GM18951 (cell line): ENCODE measurements around the gene SUN2.

ENCODE experiments used
- POLR2A ChIP-seq: IDR thresholded peaks from 4 replicates; pipeline ENCODE4 v1.6.1; 2011; ENCODE audit warnings: mild to moderate bottlenecking; ENCODE audit not compliant: insufficient read length, insufficient read depth; ENCODE audit errors: extremely low read depth
- in situ Hi-C: fragments of 300-500 bp; cut with MboI; formaldehyde crosslinking; loops from one replicate; pipeline ENCODE4 v1.12.0; 2022; ENCODE audit warnings: low sequenced_read_pairs, mixed read lengths, inconsistent platforms; ENCODE audit not compliant: unreplicated experiment

SUN2 gene

GRCh38 chr22:38754751-38755154, 1.0 kb downstream of the SUN2 start:
- in situ Hi-C loops, result no loop called here

DNA sequence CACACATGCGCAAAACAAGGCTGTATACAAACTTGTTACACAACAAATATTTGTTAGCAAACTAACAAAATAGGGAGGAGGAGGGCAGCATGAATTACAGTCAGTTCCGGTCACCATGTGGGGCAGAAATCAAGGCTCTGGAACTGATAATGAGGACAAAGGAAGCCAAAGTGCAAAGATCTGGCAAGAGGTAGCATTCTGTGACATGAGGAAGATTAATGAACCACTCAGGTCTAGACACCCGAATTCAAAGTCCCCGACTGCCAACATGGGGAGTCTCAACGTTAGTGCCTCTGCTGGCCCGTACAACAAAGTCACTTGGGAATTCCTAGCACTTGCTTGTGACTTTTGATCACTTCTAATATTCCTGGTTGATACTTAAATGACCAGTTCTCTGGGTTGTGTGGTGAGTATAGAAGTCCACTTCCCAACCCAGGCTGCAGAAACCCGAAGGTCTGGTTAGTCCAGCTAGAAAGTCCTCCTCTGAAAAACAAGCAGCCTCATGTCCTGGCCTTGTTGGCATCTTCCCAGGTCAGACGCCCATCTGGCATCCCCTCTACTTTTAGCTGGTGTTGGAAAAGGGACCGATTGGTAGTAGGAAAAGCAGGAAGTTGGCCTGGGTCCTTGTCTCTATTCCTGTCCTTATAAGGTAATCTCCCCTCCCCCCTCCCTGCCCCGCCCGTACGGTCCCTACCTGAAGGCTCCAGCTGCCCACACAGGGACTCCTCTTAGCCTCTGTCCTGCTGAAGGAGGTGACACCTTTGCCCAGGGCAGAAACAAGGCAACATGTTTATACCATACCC, 1.6 kb downstream of the SUN2 start:
- in situ Hi-C loops, result no loop called here
- no peak for TF ChIP-seq POLR2A

More at GRCh38 chr22:38754751-38755154, 1.0 kb downstream of the SUN2 start:
- TF ChIP-seq POLR2A, result no peak

DNA sequence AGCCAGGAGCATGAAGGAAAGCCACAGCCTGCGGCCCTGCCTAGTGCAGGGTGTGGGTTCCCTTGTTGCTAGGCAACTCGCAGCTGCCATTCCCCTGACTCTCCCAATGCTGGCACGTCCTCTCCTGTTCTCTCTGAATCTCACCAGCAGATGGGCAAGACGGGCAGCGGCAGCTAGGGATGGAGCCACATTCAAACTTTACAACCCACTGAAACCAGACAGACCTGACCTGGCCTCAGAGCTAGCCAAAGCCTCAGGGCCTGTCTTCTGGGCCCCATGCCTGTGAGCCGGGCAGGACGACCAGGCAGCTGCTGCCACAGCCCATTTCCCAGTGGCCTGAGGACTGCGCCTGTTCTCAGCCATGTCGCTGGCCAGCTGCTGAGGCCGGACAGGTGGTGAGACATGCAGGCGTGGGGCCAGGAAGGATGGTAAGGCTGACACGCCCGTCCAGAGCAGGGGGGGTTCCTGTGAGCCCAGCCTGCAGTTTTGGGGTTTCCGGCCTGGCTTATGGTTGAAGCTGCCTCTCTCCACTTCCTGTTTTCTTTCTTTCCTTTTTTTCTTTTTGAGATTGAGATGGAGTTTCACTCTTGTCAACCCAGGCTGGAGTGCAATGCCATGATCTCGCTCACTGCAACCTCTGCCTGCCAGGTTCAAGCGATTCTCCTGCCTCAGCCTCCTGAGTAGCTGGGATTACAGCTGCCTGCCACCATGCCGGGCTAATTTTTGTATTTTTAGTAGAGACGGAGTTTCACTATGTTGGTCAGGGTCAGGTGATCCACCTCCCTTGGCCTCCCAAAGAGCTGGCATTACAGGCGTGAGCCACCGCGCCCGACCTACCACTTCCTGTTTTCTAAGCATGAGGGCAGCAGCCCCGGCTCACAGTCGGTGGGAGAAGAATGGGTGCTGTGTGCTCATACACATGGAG, 4.1 kb downstream of the SUN2 start:
- in situ Hi-C loops, result no loop called here
- TF ChIP-seq POLR2A, result no peak

DNA sequence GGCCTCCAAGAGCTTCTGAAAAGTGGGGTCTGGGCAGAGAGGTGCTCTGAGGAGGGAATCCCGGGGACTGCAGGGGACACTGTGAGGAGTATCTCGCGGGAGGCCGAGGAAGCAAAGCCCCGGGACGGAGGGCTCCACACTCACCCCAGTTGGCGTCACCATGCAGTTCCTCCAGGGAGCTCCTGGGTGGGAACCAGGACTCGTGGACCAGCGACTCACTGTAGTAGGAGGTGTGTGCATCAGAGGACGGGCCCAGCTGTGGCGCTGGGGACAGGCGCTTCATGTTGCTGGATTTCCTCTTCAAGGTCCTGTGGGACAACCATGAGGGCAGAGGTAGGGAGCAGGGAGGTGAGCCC, 4.8 kb downstream of the SUN2 start:
- in situ Hi-C loops, result no loop called here
- no peak for TF ChIP-seq POLR2A

GRCh38 chr22:38750638-38751037, 5.2 kb downstream of the SUN2 start:
- in situ Hi-C loops, result no loop called here
- no peak for TF ChIP-seq POLR2A

GRCh38 chr22:38750104-38750503, 5.7 kb downstream of the SUN2 start:
- TF ChIP-seq POLR2A, result no peak

DNA sequence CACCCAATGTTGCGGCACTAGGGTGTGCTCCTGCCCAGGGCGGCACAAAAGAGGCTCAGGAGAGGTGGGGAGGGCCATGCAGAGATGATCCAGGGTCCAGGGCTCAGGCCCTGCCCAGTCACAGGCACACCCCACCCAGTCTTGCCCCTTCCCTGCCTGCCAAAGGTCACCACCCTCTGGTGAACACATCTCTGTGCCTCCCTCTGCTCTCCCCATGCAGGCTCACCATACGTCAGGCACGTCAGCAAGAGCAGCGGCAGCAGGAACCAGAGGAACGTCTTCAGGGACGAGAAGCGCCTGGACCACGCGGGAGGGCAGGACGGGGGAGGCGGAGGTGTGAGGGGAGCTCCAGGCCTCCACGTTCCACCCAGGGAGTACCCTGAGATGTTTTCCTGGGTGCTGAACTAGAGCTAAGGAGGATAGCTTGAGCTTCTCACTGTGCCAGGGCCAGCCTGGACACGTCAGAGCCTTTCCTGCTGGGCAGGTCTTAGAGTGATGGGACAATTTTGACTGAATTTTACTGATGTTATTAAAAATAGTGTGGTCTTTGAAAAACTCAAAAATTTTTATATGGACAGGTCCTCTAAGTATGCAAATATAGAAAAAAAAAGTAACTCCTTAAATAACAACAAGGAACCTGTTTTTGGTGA, 7.2 kb downstream of the SUN2 start:
- in situ Hi-C loops, result no loop called here
- TF ChIP-seq POLR2A, result no peak

More at GRCh38 chr22:38750104-38750503, 5.7 kb downstream of the SUN2 start:
- in situ Hi-C loops, result no loop called here

DNA sequence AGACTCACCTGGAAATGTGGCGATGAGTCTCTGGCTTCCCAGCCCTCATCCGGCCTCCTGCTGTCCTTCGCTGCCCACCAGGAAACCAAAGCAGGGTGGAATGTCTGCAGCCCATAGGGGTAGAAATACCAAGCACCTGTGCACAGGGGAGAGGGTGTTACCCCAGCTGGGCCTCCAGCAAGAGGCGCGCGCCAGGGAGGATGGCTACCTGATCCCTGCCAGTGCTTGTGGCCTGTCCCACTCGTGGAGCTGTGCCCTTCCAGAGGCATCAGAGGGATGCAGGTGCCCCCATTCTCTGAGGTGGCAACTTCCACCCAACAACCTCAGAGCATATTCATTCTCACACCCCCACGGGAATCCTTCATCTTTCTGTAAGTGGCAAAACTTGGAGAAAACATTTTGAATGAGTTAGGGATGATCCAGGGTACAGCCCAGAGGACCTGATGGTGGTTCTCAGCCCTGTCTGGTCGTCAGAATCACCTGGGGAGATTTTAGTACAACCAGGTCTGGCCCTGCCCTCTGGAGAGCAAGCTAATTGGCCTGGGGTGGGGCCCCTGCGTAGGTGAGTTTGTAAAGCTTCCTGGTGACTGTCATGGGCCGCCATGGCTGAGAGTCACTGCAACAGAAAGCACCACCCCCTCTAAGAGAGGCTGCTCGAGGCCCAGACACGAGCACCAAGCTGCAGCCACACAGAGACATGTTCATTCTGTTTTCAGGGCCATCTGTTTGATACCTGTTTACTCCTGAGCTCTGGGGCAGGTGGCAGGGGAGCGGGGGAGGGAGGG, 9.9 kb downstream of the SUN2 start:
- TF ChIP-seq POLR2A, result no peak
- in situ Hi-C loops, result no loop called here

GRCh38 chr22:38744981-38745380, 10.8 kb downstream of the SUN2 start:
- in situ Hi-C loops, result no loop called here
- no peak for TF ChIP-seq POLR2A

GRCh38 chr22:38742176-38742942, 13.4 kb downstream of the SUN2 start:
- in situ Hi-C loops, result no loop called here
- no peak for TF ChIP-seq POLR2A

DNA sequence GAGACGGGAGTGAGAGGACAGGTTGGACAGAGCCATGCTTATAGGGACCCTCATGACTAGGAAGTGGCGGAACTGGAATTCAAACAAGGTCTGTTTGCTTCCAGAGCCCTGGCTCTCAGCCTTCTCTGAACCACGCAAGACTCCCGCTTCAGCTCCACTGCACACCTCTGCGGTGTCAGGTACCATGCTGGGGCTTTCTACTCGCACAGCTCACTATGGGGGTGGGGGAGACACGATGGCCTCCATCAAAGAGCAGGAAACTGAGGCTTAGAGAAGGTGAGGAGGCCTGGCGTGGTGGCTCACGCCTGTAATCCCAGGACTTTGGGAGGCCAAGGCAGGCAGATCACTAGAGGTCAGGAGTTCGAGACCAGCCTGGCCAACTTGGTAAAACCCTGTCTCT, 14.2 kb downstream of the SUN2 start:
- no peak for TF ChIP-seq POLR2A
- in situ Hi-C loops, result no loop called here

GRCh38 chr22:38741166-38741565, 14.6 kb downstream of the SUN2 start:
- in situ Hi-C loops, result no loop called here
- TF ChIP-seq POLR2A, result no peak

GRCh38 chr22:38740754-38741153, 15.0 kb downstream of the SUN2 start:
- TF ChIP-seq POLR2A, result peak; percentile 32
- in situ Hi-C loops, result no loop called here
